Prostate gland (tissue), 2 donors: ENCODE results near the gene BOC. TPM values are rescaled to one million over a fixed set of nuclear protein-coding genes. Genes with fewer than 3 reads are reported as not detected.
A peak's percentile ranks its signal among the peaks of the same experiment; 100 is the strongest.

Experiments used
- DNase-seq: peaks from one replicate; pipeline ENCODE4 v3.0.0-alpha.2; 2019; ENCODE audit warnings: low spot score
- H3K27ac ChIP-seq, 2 donors: fragments of 200-600 bp; sonication (generic); 2 replicates each; pipeline ENCODE4 v1.5.1; 2017 to 2019
- H3K27me3 ChIP-seq: fragments of 200-600 bp; sonication (generic); replicated peaks from 2 replicates; pipeline ENCODE4 v1.5.1; 2019; ENCODE audit not compliant: insufficient read depth
- H3K36me3 ChIP-seq, 2 donors: fragments of 200-600 bp; sonication (generic); 1 replicate in 1 of 2; 2 replicates in 1 of 2; pipeline versions ENCODE4 v1.5.1 to v1.8.1; 2017 to 2019
- H3K4me1 ChIP-seq: fragments of 200-600 bp; sonication (generic); replicated peaks from 2 replicates; pipeline ENCODE4 v1.5.1; 2019
- H3K4me3 ChIP-seq, 2 donors: fragments of 200-600 bp; sonication (generic); 2 replicates each; pipeline ENCODE4 v1.5.1; 2017 to 2019
- H3K9me3 ChIP-seq: fragments of 200-600 bp; sonication (generic); 2 replicates; pipeline ENCODE4 v1.5.1; 2017
- CTCF ChIP-seq, 4 experiments: fragments of 200-600 bp in 2 of 4; fragments of 450-650 bp in 2 of 4; sonication (generic) in 2 of 4; IDR thresholded peaks; 1 replicate in 3 of 4; 2 replicates in 1 of 4; pipeline ENCODE4 v1.5.1; 2016 to 2019; ENCODE audit warnings: antibody characterized with exemption in 4 of 4, mild to moderate bottlenecking in 2 of 4, moderate library complexity in 2 of 4
- POLR2A ChIP-seq: fragments of 450-650 bp; IDR thresholded peaks from one replicate; pipeline ENCODE4 v1.6.1; 2016; ENCODE audit warnings: antibody characterized with exemption, mild to moderate bottlenecking
- POLR2AphosphoS5 ChIP-seq: sonication (generic); formaldehyde crosslinking; IDR thresholded peaks from one replicate; pipeline ENCODE4 v1.6.1; 2017; ENCODE audit warnings: antibody characterized with exemption
- WGBS: methylation state at CpG from one replicate; pipeline ENCODE4 v1.1.5; 2018; 5-methylcytosine and 5-hydroxymethylcytosine counted together
- intact Hi-C: fragments of 100-400 bp; cut with DNase I; formaldehyde crosslinking; loops from one replicate; pipeline ENCODE4 v1.14.2; 2022
- total RNA-seq, 2 donors: library from RNA; depleted of rRNA; stranded (reverse); fragments of >200 nt; gene quantifications; one replicate each; pipeline ENCODE4 v1.1.0, GENCODE V29; 2016

The BOC gene
- total RNA-seq, 2 donors from 2014 or later = 41.4 to 42.3 TPM

- no peak for TF ChIP-seq POLR2AphosphoS5
- no peak for TF ChIP-seq POLR2A
- TF ChIP-seq CTCF (IDR thresholded peaks at IDR 0.05) = no peak
- Histone ChIP-seq H3K36me3 (no peaks in the 10 kb centered on the region), H3K27ac (no peak overlapping the region), H3K4me1 (no peaks in the 10 kb centered on the region), H3K4me3 (no peak overlapping the region), H3K27me3 (no peaks in the 10 kb centered on the region), H3K9me3 (no peaks in the 10 kb centered on the region)
- no peak for DNase-seq
- WGBS = 85% methylated on average over 2 of the region's 2 CpGs
- intact Hi-C loops = no loop called here
Observed at GRCh38 chr3:113259196-113259595, 47.8 kb downstream of the BOC start.

DNA sequence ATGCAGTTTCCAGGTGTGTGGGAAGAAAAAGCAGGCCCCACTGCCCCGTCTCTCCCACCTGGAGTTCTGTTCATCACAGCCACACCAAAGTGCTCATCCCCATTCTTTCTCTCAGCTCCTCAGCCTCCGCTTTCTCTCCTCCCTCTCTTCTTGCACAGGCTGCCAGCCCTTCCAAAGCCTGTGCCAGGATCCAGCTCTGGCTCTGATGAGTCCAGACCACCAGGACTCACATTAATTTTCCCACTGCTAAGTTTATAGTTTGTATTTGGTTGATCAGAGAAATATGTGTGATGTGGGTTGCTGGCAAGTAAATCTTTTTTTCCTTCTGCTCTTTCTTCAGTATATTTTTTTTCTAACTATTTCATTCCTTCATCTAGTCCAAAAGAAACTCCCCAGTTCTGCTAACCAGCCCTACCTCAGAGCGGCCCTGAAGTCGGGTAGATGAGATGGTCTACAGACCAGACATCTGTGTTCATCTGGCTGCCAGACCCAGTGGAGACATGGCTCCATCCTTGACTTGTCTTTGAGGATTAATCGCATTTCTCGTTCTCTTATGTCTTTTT is 49.8 kb downstream of the BOC start:
- no peak for DNase-seq
- no peaks in the 10 kb centered on the region for H3K4me1 ChIP-seq
- intact Hi-C loops = loop anchor here (5.0 kb wide), 2 partner anchors 94 to 114 kb away; no protein-coding TSS in a partner anchor

DNA sequence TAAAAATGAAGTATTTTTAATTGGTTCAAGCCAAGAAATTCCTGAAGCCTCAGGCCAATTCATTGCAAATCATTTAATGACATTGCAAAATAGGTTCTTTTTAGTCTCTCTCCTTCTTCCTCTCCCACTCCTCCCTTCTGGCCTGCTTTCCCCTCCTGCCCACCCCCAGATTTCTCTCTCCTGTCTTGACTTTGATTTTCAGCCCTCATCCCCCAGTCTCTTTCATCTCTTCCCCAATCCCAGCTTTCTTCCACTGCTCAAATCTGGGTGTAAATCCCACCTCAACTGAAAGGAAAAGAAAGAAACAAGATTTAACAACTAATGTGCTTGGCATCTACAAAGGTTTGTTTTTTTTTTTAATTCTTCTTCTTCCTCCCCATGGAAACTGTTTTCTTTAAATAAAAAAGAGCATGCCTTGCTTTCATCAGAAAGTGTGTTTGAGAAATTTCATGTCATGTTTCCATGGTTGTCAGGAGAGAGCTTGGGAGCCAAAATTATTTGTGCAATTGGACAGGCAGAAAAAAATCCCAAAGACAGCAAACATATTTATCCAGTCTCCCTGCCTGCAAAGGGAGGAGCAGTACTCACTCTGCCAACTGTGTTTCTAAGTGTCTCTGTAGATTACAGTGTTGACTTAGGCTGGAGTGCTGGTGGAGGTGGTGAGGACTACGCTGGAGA is 50.4 kb downstream of the BOC start:
- no peak overlapping the region for H3K4me3 ChIP-seq
- DNase-seq = peak; percentile 47
- intact Hi-C loops = loop anchor here (5.0 kb wide), 2 partner anchors 94 to 114 kb away; no protein-coding TSS in a partner anchor
- peak overlapping the region in 1 of 2 donors; percentile 8 for H3K27ac ChIP-seq
- no peaks in the 10 kb centered on the region for H3K4me1 ChIP-seq
- 11% methylated on average over 1 of the region's 1 CpG for WGBS
- H3K36me3 ChIP-seq = no peaks in the 10 kb centered on the region
- TF ChIP-seq CTCF (IDR thresholded peaks at IDR 0.05) = no peak
- peak; percentile 72 for TF ChIP-seq POLR2AphosphoS5
- TF ChIP-seq POLR2A = no peak
- no peaks in the 10 kb centered on the region for H3K9me3 ChIP-seq
- no peaks in the 10 kb centered on the region for H3K27me3 ChIP-seq

More for the DNA sequence above, 49.8 kb downstream of the BOC start:
- 45% methylated on average over 6 of the region's 6 CpGs for WGBS
- H3K27me3 ChIP-seq = no peaks in the 10 kb centered on the region
- peak overlapping the region in 1 of 2 donors; percentile 8 for H3K27ac ChIP-seq
- no peaks in the 10 kb centered on the region for H3K9me3 ChIP-seq
- no peak overlapping the region for H3K4me3 ChIP-seq
- no peaks in the 10 kb centered on the region for H3K36me3 ChIP-seq
- TF ChIP-seq POLR2AphosphoS5 (no peak), CTCF (IDR thresholded peaks at IDR 0.05) (no peak), POLR2A (no peak)

DNA sequence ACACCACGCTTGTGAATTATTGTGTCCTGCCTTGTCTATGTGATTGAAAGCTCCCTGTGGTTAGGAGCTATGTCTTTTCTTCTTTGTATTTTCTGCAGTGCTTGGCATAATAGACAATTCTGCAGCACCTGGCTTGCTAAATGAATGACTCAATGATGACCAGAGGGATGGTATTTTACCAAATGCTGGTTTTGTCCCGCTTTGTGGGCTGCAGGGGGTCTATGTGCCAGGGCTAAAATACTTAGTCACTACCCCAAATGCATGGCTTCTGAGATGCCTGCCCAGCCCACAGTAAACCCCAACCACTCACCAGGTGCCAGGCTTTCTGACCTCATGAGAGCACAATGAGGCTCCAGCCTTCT is 50.9 kb downstream of the BOC start:
- TF ChIP-seq POLR2AphosphoS5 = no peak
- TF ChIP-seq POLR2A = no peak
- TF ChIP-seq CTCF (IDR thresholded peaks at IDR 0.05) = no peak
- WGBS = 48% methylated on average over 2 of the region's 2 CpGs
- intact Hi-C loops = loop anchor here (5.0 kb wide), 2 partner anchors 95 to 115 kb away; no protein-coding TSS in a partner anchor
- Histone ChIP-seq H3K27me3 (no peaks in the 10 kb centered on the region), H3K27ac (no peak overlapping the region), H3K4me3 (no peak overlapping the region), H3K9me3 (no peaks in the 10 kb centered on the region), H3K4me1 (no peaks in the 10 kb centered on the region), H3K36me3 (no peaks in the 10 kb centered on the region)
- no peak for DNase-seq

- Histone ChIP-seq H3K4me1 (no peaks in the 10 kb centered on the region), H3K4me3 (no peak overlapping the region), H3K36me3 (no peaks in the 10 kb centered on the region), H3K27me3 (no peaks in the 10 kb centered on the region), H3K27ac (no peak overlapping the region), H3K9me3 (no peaks in the 10 kb centered on the region)
- intact Hi-C loops = loop anchor here (5.0 kb wide), 2 partner anchors 96 to 116 kb away; no protein-coding TSS in a partner anchor
- TF ChIP-seq POLR2AphosphoS5 (no peak), CTCF (IDR thresholded peaks at IDR 0.05) (no peak), POLR2A (no peak)
- DNase-seq = peak; percentile 44
- WGBS = 53% methylated on average over 2 of the region's 2 CpGs
Observed at GRCh38 chr3:113263020-113263419, 51.7 kb downstream of the BOC start.
